Fibroblast of pulmonary artery (primary cell): ENCODE results near the gene KLHL3.

Source experiments
- DNase-seq: peaks from one replicate; pipeline ENCODE4 v3.0.0-alpha.2; 2010; ENCODE audit warnings: low read depth
- H3K4me3 ChIP-seq: replicated peaks from 2 replicates; pipeline ENCODE4 v1.5.1; 2011; ENCODE audit warnings: low read depth, mild to moderate bottlenecking, control low read depth, low read length, moderate library complexity
- TF ChIP-seq, protein P1 (sequence below): IDR thresholded peaks from 2 replicates; pipeline ENCODE4 v1.5.1; 2011; ENCODE audit warnings: mild to moderate bottlenecking, control low read depth, low read length, inconsistent platforms; ENCODE audit errors: missing control alignments

KLHL3 gene

GRCh38 chr5:137760719-137761516 is 25.0 kb upstream of the KLHL3 start:
- no peak overlapping the region for H3K4me3 ChIP-seq
- no peak for DNase-seq
- TF ChIP-seq, protein P1, sequence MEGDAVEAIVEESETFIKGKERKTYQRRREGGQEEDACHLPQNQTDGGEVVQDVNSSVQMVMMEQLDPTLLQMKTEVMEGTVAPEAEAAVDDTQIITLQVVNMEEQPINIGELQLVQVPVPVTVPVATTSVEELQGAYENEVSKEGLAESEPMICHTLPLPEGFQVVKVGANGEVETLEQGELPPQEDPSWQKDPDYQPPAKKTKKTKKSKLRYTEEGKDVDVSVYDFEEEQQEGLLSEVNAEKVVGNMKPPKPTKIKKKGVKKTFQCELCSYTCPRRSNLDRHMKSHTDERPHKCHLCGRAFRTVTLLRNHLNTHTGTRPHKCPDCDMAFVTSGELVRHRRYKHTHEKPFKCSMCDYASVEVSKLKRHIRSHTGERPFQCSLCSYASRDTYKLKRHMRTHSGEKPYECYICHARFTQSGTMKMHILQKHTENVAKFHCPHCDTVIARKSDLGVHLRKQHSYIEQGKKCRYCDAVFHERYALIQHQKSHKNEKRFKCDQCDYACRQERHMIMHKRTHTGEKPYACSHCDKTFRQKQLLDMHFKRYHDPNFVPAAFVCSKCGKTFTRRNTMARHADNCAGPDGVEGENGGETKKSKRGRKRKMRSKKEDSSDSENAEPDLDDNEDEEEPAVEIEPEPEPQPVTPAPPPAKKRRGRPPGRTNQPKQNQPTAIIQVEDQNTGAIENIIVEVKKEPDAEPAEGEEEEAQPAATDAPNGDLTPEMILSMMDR = no peak

- DNase-seq = no peak
- H3K4me3 ChIP-seq = no peak overlapping the region
- TF ChIP-seq, protein P1 = no peak
These were observed 24.4 kb upstream of the KLHL3 start for GRCh38 chr5:137760294-137760693.

DNA sequence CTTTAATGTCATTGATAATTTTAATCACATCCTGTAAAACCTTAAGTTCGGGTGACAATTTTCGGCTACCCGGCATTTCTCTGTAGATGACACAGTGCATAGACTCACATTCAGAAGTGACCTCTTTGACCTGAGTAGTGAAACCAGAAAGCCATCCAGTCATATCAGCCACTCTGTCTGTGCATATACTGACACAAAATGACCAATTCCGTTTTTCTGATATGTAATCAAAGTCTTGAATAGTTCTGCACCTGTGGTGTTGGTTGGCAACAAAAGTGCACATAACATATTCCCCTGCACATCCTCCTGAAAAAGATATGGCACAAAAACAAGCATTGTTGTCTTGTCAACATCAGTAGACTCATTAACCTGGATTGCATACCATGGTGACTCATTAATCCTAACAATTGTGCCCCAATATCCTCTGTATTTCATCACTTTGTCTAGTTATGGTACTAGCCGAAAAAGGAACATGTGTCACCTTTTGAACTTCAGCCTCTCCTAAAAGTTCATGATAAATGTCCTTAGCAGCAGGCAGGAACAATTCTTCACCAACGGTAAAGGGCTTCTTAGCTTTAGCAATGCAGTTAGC is 22.9 kb upstream of the KLHL3 start:
- no peak overlapping the region for H3K4me3 ChIP-seq
- DNase-seq = peak; percentile 30
- TF ChIP-seq, protein P1 = no peak

DNA sequence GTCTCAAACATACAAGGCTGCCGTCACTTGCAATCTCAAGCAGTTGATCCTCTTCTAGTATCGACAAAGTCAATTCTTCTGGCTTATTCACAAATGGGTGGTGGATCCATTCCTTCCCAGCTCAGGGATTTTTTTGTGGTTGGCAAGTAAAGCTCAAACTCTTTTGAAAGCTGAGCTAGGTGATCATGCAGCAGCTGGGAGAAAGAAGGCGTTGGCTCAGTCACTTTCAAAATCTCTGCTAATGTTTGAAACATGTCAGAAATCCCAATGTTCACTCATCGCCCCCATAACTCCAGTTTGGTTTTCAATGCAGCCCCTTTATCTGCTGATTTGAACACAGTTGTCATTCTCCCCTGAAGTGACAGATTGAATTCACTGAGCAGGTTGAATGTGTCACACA is 22.2 kb upstream of the KLHL3 start:
- no peak for DNase-seq
- TF ChIP-seq, protein P1 = no peak
- no peak overlapping the region for H3K4me3 ChIP-seq

- H3K4me3 ChIP-seq = no peak overlapping the region
- DNase-seq = no peak
- TF ChIP-seq, protein P1 = no peak
These were observed 21.7 kb upstream of the KLHL3 start for GRCh38 chr5:137757634-137758033.

GRCh38 chr5:137754961-137755762 is 19.3 kb upstream of the KLHL3 start:
- TF ChIP-seq, protein P1 = no peak
- no peak for DNase-seq
- peak overlapping the region; percentile 94 for H3K4me3 ChIP-seq
